HG02943 (cell line): ENCODE measurements around the gene RTN4.

Experiments used
- ATAC-seq: cut with Tn5 transposase; IDR thresholded peaks from one replicate; pipeline ENCODE4 v1.9.1; 2021; ENCODE audit warnings: mild to moderate bottlenecking, low read depth, moderate library complexity; ENCODE audit not compliant: unreplicated experiment

The RTN4 gene

DNA sequence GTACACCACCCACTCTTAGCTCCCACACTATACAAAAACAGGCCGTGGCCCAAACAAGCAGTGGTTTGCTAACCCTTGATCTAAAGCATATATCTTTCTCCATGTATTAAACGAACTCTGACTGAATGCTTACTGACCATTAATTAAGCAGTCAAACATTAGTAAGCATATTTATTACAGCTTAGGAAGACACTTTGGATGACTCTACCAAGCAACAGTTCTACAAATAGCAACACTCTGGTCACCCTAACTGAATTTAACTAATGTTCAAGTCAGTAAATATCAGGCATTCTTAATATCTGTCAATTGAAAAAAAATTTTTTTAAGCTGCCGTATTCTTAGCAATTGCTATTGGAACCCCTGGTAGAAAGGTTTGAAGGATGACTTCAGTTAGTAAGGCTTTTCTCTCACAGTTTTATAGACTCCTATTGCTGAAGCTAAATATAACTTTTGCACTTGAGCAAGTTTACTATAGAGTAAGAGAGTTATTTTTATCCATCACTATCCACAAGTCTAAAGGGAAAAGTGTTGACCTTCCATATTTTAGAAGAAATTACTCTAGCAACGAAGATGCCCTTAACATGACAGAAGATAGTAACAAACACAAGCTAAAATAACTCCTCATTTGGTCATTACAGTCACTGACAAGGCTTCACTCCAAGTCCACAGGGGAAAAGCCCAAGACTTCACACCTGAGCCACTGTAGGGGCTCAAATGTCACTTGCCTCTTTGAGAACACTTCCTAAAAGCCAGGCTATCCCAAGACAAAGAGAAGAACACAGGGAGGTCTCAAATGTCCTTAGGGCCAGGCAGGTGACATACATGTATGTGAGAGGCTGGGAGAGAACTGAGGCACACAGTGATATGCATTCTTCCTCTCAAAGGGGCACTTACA lies 74.4 kb downstream of the RTN4 start:
- no peak for ATAC-seq

DNA sequence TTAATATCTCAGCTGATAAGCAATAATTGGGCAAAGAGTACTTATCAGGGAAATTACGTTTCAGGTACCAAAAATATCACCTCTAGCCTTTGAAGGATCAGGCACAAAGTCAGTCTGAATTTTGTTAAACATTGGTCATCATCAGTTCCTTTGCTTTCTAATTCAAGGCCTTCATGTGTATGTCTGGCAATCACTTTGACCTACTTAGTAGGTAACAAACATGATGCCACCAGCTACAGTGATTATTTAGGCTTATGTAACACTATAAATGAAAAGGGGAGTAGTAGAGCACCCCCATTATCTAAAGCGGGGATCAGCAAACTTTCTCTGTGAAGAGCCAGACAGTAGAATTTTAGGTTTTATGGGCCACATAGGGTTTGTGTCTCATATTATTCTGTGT lies 75.1 kb downstream of the RTN4 start:
- ATAC-seq = no peak

DNA sequence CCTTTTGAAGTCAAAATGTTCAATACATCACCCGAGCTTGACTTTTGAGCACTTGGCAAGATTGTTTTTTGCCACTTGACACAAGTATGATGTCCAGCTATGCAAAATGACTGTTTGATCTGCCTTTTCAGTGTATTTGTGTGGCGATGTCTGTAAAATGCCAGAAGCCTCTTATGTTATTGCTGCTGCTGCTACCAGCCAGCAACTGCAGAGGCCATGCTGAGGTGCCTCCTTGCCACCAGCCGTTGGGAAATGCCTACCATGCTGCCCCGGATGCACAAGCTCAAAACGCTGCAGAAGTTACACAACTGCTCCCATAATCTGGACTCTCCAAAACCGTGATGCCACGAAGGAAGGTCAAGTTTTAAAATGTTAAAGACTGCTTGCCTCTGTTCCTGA lies 80.3 kb downstream of the RTN4 start:
- ATAC-seq = no peak

DNA sequence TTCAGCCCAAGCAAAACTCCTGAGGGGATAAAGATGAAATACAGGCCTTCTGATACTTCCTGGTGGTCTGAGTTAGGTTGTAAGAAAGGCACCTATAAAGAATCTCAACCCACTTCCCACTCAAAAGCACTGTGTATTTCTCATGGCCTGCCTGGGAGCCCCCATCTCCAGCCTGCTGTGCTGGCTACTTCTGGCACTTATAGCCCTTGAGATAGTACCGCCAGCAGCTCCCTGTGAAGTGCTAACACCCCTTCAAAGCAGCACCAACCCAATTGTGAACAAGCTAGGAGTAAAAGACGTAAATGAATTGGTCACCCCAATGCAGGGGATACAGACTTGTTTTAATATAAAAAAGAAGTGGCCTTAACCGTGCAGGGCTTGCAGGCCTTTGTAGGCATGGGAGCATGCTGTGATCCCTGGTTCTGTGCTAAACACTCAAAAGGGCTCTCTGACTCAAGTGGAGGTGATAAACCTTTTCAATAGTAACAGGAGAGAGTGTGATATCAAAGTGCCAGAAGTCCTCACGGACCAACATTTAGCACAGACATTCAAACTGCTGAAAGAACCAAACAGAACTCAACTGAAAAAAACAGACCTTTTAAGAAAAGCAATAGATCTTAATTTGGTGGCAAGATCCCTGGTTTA lies 80.8 kb downstream of the RTN4 start:
- no peak for ATAC-seq

DNA sequence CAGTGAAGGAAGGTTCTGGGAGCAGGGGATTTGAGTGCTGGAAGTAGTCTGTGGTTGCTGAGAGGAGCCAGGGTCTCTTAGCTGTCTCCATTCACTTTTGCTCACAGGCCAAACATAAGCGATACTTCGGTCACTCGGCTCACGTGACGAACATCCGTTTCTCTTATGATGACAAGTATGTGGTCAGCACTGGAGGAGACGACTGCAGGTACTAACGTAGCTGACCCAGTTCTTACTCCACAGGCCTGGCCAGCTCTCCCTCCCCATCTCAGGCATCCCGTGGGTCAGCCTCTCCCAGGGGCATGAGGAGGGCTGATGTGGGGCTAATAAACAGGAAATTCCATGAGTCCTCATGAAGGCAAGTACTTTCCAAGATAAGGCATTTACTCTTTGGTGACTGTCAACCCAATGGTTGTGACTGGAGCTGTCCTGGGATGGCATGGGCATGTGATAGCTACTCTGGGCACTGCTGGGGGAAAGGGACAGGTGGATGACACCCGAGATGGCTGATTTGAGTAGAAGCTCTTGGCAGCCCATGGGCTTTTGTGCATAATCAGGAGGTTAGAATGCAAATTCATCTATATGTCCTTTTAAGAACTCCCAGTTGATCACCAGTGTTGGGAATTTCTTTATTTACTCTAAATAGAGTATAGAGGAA lies 81.6 kb downstream of the RTN4 start:
- no peak for ATAC-seq

DNA sequence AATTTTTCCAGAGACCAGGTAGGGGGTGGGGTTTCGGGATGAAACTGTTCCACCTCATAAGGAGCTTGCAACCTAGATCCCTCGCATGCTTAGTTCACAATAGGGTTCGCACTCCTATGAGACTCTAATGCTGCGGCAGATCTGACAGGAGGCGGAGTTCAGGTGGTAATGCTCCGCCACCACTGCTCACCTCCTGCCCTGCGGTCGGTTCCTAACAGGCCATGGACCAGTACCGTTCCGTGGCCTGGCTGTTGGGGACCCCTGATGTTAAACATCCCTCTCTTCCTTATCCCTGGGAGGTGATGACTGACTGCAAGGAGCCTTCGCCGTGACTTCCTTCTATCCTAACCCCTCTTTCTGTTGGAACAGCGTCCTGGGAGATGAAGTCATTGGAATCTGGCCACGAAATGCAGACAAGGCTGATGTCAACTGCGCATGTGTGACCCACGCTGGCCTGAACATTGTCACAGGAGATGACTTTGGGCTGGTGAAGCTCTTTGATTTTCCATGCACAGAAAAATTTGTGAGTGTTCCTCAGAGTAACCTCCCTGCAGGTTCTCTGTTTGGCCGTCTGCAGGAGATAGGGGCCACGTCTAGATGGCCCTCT lies 82.4 kb downstream of the RTN4 start:
- ATAC-seq = no peak

DNA sequence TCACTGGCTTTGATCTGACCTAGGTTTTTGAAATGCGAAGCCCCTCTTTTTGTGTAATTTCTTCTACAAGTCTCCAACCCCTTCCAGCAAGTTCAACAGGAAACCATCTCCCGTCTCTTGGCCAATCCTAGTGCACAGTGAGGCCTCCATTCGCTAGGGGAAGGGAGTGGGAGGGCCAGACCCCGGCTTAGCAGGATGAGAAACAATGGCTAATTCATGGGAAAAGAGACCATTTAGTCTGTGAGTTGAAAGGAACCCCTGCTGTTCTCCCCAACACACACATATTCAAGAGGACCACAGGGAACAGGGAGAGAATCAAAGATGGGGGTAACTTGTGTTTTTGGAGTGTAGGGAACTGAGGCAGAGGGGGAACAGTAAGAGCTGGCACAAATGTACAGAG lies 83.0 kb downstream of the RTN4 start:
- ATAC-seq = no peak

DNA sequence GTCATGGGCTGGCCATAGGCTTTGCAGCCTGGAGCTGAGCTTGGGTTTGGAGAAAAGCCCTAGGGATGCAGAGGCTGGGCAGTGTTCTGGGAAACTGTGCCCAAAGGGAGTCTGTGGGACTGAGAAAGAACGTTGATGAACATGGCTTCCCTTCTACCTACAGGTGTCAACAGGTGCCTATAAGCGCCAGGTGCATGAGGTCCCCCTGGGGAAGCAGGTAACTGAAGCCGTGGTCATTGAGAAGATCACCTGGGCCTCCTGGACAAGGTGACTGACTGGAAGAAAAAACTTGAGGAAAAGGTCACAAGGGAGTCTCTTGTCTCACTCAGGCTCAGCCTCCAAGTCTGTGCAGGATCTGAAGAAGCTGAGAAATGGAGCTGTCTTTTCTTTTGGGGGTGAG lies 83.4 kb downstream of the RTN4 start:
- no peak for ATAC-seq

DNA sequence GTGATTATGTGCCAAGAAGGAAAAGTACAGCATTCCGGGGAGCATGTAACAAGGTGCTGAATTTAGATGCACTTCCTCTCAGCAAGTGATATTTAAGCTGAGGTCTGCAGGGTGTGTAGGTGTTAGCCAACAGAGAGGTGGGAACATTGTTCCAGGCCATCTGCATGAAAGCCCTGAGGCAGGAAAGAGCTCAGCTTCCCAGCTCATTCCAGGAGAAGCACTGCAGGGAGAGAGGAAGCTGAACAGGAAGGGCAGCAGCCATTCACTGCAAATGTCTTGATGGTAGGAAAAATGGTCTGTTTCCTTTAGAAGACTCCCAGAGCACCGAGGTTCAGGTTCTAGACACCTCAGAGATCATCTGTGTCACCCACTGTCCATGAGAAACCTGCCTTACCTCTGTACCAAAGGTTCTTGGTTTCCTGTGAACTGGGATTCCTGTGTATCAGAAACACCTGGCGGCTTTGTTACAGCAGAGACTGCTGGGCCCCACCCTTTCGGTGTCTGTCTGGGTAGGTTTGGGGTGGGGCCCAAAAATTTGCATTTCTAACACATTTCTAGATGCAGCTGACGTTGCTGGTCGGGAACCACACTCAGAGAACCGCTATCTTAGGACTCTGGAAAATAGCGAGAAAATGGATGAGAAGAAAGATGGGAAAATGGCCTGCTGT lies 84.0 kb downstream of the RTN4 start:
- ATAC-seq = no peak

DNA sequence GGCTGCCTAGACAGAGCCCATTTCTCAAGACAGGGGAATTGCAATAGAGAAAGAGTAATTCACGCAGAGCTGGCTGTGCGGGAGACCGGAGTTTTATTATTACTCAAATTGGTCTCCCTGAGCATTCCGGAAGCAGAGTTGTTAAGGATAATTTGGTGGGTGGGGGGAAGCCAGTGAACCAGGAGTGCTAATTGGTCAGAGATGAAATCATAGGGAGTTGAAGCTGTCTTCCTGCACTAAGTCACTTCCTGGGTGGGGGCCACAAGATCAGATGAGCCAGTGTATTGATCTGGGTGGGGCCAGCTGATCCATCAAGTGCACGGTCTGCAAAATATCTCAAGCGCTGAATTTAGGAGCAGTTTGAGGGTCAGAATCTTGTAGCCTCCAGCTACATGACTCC lies 84.8 kb downstream of the RTN4 start:
- ATAC-seq = no peak

DNA sequence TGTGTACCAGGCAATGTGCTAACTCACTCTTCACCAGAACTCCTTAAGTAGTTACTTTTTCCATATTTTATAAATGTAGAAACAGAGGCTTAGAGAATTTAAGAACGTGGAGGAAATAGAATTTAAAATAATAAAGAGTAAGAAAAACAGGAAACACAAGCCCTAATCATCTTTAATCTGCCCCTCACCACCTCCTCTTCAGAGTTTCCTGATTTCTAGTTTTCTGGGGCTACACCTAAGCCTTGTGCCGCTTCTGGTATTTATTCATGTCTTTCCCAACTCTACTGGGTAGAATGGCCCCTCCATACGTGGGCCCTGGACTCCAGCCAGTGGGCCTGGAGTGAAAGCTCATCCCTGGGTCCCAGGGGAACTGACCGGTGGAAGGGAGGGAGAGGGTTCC lies 85.4 kb downstream of the RTN4 start:
- ATAC-seq = no peak

DNA sequence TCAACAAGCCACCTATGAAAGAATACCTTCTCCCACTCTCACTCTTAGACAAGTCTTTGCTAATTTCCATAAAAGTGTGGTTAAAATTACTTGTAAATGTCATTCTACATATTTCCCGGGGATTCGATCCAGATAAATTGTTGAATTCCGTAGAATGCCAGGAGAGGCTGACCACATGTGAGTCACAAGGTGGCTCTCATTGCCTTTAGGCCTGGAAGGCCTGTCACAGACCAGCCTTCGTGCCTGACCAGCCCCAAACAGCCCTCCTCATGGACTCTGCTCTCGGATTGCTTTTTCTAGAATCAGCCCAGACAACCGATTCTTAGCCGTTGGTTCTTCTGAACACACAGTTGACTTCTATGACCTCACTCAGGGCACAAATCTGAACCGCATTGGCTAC lies 86.0 kb downstream of the RTN4 start:
- ATAC-seq = no peak

DNA sequence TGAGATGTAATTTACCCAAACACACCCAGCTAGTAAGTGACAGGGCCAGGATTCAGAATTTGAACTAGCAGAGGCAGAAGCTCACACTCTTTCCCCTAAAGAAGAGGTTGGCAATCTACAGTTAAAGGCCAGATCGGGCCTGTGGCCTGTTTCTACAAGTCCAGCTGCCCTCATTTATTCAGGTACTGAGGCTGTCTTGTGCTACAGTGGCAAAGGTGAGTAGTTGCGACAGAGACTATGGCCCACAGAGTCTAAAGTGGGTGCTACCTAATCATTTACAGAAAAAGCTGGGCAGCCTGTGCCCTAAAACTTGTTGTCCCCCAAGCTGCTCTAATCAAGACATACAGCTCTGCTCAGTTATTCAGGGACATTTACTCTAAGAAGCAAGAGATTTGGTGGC lies 86.8 kb downstream of the RTN4 start:
- ATAC-seq = no peak

DNA sequence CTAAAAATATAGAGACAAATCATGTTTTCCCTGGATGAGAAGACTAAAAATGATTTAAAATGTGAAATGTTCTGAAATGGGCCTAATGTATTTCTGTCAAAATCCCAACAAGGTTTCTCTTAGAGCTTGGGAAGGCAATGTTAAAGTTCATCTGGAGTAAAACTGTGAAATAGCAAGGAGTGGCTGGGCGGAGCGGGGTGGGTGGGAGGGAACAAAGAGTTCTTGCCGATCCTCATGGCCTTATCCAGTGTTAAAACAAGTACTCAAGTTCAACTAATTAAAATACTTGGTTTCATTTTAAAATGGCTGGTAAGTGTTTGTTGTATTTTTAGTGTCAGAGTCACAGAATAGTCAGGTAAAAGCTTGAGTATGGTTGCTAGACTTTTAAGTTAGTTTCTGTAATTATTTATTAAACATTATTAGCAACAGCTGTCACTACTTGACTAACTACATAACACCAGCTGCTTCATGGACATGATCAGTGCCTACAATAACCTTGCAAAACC lies 87.3 kb downstream of the RTN4 start:
- ATAC-seq = no peak

DNA sequence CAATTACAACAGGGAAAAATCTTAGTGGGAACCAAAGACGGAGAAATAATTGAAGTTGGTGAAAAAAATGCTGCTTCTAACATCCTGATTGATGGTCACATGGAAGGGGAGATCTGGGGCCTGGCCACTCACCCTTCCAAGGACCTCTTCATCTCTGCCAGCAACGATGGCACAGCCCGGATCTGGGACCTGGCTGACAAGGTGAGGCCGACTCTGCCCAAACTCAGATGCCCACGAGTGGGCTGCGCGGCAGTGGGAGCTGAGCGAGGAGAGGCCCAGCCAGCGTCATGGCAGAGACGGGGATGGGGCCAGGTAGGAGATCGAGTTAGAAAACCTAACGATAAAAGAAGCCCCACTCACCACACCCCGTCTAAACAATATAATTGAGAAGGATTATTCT lies 87.7 kb downstream of the RTN4 start:
- no peak for ATAC-seq

DNA sequence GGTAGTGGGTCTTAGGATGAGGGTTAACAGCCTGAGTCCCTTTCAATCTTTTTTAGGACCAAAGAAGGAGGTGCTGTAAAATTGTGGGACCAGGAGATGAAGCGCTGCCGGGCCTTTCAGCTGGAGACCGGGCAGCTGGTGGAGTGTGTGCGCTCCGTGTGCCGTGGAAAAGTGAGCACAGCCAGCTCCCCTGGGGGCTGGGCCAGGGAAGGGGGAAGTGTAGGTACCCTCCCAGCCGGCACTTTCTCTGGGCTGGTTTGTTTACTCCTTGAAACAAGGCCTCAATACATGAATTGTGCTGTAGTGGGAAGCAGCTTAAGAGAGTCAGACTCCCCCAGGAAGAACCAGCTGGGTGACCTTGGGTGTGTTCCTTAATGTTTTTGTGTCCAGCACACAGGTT lies 90.1 kb downstream of the RTN4 start:
- ATAC-seq = no peak

DNA sequence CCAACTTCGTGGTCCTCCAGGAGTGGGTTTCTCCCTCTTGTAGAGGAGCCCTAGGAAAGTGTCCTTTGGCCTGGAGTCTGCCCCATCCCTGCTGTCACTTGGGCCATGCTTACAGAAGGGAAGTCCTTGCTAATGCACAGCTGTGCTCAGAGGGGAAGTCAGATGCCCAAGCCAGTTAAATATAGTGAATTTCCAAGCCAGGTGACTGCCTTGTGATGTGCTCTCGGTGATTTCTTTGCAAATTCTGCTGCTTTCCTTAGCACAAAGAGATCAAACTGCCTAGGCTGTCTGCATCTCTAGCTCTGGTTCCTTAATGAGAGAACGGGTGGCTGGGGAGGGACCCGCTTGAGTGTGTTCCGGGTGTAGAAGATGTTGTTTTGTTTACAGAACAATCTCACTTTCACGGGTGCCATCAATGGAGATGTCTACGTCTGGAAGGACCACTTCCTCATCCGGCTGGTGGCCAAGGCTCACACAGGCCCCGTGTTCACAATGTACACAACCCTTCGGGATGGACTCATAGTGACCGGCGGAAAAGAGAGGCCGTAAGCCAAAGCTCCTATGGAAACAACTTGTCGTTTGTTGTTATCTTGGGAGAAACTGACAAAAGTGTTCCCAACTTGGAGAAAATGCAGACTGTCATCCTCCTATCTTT lies 91.4 kb downstream of the RTN4 start:
- no peak for ATAC-seq

DNA sequence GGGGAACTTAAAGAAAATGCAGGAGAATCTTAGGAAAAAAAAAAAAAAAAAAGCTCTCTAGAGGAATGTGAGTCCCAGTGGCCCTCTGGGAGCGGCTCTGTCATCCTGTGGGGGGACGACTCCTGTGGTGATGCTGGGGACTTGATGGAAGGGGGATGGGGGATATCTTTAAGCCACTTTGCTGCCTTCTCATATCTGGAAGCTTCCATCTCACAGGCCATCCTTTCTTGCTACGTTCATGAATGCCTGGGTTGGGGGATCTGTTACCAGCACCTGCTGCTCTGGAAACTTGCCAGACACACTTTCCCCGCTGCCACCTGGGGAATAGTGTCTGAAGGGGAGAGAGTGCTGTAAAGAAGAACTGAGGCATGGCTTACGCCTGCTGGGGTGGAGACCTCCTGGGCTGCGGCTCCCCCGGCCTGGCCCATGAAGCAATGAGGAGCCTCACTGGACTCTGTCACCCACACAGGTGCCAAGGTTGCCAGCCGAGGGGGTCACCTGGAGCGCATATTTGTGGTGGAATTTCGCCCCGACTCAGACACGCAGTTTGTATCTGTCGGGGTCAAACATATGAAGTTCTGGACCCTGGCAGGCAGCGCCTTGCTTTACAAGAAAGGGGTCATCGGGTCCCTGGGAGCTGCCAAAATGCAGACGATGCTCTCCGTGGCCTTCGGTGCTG lies 92.8 kb downstream of the RTN4 start:
- ATAC-seq = no peak

DNA sequence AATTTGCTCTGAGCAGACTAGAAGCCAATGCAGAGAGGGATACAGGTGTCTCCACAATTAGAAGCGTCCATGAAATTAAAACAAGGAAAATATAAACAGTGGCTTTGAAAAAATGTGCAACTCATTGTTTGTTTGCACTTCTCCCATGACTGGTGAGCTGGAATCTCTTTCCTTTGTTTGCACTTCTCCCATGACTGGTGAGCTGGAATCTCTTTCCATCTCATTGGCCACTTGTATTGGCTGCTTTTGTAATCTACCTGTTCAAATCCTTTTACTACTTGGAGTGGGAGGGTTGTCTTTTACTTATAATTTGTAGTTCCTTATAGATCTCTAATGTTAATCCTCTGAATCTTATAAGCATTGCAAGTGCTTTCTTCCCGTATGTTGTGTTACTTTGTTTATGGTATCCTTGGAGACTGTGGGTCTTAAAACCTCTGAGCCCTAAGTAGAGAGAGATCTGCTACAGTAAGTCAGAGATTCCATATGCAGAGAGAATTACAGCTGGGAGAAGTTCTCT lies 94.1 kb downstream of the RTN4 start:
- ATAC-seq = no peak
